Medulla oblongata (tissue), 1 donor: ENCODE measurements around the gene SMYD3.
"Not testable (repeated sequence)": the region's sequence is repeated elsewhere in the genome, so short reads cannot be mapped to it uniquely, and the experiment has no call there.

Source experiments
- DNase-seq: peaks from one replicate; pipeline ENCODE4 v3.0.0-alpha.2; 2015; ENCODE audit errors: extremely low spot score

SMYD3 gene

DNA sequence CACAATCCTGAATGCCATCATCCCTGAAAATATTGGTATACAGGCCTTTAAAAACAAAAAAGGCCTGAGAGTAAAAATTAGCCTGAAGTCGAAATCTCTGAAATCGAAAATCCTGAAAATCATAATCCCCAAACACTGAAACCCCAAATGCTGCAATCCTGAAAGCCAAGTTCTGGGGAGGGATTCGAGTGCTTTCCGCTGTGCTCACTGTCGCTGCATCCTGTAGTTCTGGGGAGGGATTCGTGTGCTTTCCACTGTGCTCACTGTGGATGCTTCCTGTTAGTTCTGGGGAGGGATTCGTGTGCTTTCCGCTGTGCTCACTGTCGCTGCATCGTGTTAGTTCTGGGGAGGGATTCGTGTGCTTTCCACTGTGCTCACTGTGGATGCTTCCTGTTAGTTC lies 435.5 kb downstream of the SMYD3 start:
- DNase-seq: not testable (repeated sequence)

GRCh38 chr1:246069581-246069980 lies 437.5 kb downstream of the SMYD3 start:
- DNase-seq: no peak

GRCh38 chr1:246068619-246069509 lies 438.2 kb downstream of the SMYD3 start:
- no peak for DNase-seq

GRCh38 chr1:246068217-246068512 lies 438.9 kb downstream of the SMYD3 start:
- no peak for DNase-seq

- peak; percentile 14 for DNase-seq
Observed at GRCh38 chr1:246067432-246068216, 439.5 kb downstream of the SMYD3 start.

GRCh38 chr1:246066573-246066972 lies 440.5 kb downstream of the SMYD3 start:
- DNase-seq: no peak

DNA sequence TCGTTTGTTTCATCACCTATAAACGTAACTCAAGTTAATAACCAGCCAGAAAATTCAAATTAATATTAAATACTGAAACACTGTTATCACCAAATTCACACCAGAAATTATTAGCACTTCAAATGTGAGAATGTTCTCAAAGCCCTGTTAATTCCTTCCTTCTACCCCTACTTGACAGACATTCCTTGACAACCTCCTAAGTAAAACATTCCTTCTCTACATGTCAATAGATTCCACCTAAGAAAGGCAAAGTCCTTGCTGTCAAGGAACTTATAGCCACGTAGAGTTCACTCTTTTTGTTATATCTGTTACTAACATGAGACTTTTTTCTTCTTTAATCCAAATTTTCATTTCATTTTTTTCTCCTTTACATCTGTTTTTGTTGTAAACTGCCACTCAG lies 441.5 kb downstream of the SMYD3 start:
- DNase-seq: no peak

DNA sequence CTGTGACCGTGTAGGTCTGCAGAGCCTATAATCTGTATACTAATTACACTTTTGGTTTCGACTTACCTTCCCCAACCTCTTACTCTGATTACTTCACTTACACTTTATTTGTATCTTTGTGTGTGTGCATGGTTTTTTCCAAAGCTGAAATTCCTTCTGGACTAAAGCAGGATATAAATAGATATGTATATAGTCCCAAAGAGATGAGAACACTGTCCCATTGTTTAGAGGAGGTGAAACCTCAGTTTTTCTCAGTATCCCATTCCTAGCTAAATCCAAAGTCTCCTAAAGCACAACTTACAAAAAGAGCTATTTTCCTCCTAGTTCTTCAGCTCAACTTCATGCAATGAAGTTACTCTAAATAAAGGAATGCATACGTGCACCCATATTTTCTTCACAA lies 442.2 kb downstream of the SMYD3 start:
- no peak for DNase-seq

DNA sequence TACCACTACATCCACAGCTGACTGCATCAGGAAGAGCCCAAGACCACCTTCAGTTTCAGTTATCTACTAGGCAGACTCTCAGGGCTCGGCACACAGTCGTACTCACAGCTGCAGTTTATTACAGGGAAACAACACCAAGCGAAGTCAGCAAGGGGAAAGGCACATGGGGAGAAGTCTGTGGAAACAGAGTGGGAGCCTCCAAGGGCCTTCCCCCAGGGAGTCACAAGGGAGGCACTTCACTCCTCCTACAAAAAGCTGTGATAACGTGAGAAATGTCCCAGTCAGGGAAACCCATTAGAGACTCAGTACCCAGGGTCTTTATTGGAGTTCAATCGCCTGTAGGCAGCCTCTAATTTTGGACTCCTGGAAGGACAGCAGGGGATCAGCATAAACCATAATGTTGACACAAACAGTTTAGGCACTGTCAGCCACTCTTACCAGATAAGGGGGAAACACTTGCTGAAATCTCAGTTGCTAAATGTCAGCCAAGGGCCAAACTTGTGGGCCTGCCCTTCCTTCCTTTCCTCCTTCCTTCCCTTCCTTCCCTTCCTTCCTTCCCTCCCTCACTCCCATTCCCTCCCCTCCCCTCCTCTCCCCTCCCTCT lies 444.0 kb downstream of the SMYD3 start:
- no peak for DNase-seq

- no peak for DNase-seq
Observed at GRCh38 chr1:246058466-246058865, 448.6 kb downstream of the SMYD3 start.

DNA sequence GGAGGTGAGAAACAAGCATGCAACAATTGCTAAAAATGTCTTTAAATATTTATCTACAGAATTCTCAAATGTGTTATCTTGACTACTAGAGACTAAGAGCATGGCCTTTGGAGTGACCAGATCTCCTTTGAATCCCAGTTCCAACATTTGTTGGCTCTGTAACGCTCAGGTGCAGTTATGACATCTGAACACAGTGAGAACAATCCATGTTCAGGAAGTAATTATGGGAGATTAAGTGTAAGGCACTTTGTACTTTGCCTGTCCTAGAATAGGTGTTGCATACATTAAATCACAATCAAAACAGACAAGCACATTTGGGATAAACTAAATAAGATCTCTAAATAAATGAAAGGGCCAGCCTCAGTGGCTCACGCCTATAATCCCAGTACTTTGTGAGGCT lies 454.5 kb downstream of the SMYD3 start:
- no peak for DNase-seq

DNA sequence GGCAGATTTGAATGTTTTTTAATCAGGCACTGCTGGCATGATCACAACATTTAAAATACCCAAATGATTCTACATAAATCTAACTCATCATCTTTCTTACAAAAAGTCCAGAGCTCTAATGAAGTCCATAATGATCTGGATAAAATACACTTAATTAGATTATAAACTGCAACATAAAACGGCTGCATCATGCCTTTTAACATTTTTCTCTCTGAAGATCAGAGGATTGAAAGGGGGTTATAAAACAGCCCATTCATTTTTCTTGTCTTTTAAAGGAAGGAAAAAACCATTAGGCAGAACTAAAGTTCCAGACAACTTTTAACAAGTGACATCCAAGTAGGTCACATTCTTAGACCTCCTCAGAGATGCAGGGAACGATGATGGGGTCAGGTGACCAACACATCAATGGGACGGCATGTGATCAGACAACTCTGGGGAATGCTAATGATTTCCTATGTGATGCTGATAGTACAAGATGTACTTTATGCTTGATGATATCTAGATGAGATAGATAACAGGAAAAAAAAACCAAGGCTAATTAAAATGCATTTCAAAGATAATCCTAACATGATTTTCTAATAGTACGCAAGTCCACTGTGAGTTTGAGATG lies 455.1 kb downstream of the SMYD3 start:
- DNase-seq: peak; percentile 20

DNA sequence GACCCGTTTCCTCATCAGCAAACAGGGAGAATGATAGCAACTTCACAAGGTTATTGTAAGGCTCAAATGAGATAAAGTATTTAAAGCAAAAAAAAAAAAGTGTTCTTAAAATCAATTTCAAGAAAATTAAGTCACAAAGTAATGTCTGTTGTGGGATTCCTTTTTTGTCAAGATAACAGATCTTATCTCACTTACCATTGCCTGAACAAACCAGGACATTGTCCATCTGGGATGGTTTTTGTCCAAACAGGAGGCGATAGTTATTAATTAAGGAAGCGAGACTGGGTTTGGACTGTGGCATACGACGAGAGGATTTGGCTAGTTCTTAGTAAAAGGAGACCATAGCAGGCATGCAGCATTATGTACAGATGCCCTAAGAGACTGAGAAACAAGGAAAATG lies 458.4 kb downstream of the SMYD3 start:
- DNase-seq: no peak

DNA sequence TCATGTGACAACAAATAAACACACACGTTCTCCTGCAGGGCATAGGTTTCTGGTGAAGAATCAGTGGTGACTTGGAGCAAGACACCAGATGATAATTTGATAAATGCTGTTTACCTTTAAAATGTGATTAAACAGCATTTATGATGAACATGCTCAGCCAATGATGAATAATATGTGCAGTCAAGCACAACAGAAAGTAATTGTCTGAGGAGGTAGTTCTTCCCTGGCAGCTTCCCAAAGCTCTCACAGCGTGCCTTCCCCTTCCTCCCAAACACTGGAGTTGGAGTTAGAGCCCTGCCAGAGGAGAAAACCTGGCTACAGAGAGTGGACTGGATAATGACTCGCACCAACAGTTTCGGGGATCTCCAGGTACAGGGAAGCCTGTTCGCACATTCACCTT lies 463.5 kb downstream of the SMYD3 start:
- no peak for DNase-seq

GRCh38 chr1:246041360-246041759 lies 465.7 kb downstream of the SMYD3 start:
- no peak for DNase-seq

DNA sequence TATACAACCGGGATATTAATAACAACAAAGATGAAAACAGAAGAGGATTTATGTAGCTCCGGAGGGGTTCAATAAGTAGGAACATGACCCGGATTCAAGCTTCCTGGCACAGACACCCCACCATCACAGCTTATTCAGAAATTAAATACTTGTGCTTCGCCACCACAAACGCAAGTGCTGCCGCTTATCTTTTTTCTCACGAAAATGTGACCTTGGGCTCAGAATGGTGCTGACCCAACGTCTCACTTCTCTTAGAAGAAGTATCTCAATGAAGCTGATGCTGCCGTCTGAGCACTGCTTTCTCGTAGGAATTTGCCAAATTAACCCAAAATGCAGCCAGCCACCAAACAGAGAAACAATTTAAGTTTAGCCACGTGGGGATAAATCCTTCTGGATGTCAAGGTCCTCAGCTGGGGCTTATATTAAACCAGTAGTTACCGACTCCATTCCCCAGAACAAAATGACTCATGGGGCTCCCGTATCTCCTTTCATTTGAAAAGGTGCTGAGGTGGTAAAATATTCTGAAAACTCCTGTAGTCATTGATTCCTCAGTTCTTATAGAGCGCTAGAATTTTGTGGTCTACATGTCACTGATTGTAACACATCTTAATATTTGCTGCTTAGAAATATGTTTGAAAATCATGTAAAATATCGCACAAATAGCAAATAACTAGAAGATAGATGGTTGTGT lies 466.7 kb downstream of the SMYD3 start:
- DNase-seq: no peak

- DNase-seq: no peak
Observed at GRCh38 chr1:246039584-246039983, 467.5 kb downstream of the SMYD3 start.

DNA sequence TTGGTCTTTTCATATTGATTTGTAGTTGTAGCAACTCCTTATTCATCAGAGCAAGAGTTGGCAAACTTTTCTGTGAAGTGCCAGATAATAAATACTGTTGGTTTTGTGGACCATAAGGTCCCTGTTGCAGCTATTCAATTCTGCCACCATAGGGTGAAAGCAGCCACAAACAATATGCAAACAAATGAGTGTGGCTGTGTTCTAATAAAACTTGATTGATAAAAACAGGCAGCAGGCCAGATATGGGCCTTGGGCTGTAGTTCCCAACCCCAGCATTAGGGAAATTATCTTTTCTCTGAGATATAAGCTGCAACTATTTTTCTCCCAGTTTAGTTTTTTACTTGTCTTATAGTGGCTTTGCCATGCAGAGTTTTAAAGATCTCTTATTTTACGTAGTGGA lies 469.2 kb downstream of the SMYD3 start:
- DNase-seq: no peak

- DNase-seq: no peak
Observed at GRCh38 chr1:246036175-246036574, 470.9 kb downstream of the SMYD3 start.

- no peak for DNase-seq
Observed at GRCh38 chr1:246035060-246035541, 472.0 kb downstream of the SMYD3 start.

GRCh38 chr1:246034630-246035029 lies 472.4 kb downstream of the SMYD3 start:
- no peak for DNase-seq

DNA sequence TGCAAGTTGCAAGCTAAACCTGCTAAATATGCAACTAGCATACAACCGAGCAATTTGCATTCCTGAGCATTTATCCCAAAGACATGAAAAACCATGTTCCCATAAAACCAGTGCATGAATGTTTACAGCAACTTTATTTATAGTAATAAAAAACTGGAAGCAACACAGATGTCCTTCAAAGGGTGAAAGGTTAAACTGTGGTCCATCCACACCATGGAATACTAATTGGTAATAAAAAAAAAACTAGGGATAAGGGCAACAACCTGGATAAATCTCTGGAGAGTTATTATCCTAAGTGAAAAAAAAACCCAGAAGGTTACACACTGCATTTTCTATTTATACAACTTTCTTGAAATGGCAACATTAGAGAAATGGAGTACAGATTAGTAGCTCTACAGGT lies 474.1 kb downstream of the SMYD3 start:
- no peak for DNase-seq
